Neuronal stem cell (in vitro differentiated cells): Measurements from ENCODE around the gene CBARP.

Source experiments
- DNase-seq: peaks from one replicate; pipeline ENCODE4 v3.0.0-alpha.2; 2013; ENCODE audit warnings: low spot score
- H2AFZ ChIP-seq: one replicate; pipeline ENCODE4 v1.6.1; 2013; ENCODE audit warnings: mild to moderate bottlenecking, low read length, inconsistent platforms
- H2AK5ac ChIP-seq: 2 replicates; pipeline ENCODE4 v1.6.1; 2013; ENCODE audit warnings: low read depth, mild to moderate bottlenecking, inconsistent platforms, low read length, moderate library complexity, mixed read lengths
- H2BK120ac ChIP-seq: 2 replicates; pipeline ENCODE4 v1.6.1; 2013; ENCODE audit warnings: low read depth, mild to moderate bottlenecking, inconsistent platforms, low read length, moderate library complexity, mixed read lengths
- H2BK12ac ChIP-seq: one replicate; pipeline ENCODE4 v1.6.1; 2013; ENCODE audit warnings: low read length, inconsistent platforms
- H2BK15ac ChIP-seq: 2 replicates; pipeline ENCODE4 v1.6.1; 2013; ENCODE audit warnings: mild to moderate bottlenecking, low read length, inconsistent platforms, mixed read lengths
- H2BK5ac ChIP-seq: one replicate; pipeline ENCODE4 v1.6.1; 2013; ENCODE audit warnings: inconsistent platforms, mild to moderate bottlenecking, low read length, moderate library complexity
- H3K14ac ChIP-seq: one replicate; pipeline ENCODE4 v1.6.1; 2013; ENCODE audit warnings: low read length, inconsistent platforms
- H3K18ac ChIP-seq: 2 replicates; pipeline ENCODE4 v1.6.1; 2013; ENCODE audit warnings: low read length, inconsistent platforms
- H3K23ac ChIP-seq: 2 replicates; pipeline ENCODE4 v1.6.1; 2013; ENCODE audit warnings: low read depth, mild to moderate bottlenecking, mixed read lengths, low read length, inconsistent platforms; ENCODE audit not compliant: poor library complexity
- H3K27ac ChIP-seq: replicated peaks from 3 replicates; pipeline ENCODE4 v1.5.1; 2013; ENCODE audit warnings: low read length, inconsistent platforms
- H3K27me3 ChIP-seq, 3 experiments: 2 replicates each; pipeline ENCODE4 v1.6.1; 2013; ENCODE audit warnings: low read length in 3 of 3, mild to moderate bottlenecking in 2 of 3, inconsistent platforms in 1 of 3, low read depth in 1 of 3, mixed read lengths in 1 of 3, moderate library complexity in 1 of 3; ENCODE audit not compliant: control insufficient read depth in 3 of 3, insufficient read depth in 3 of 3
- H3K36me3 ChIP-seq, 2 donors: replicated peaks in 1 of 2; 2 replicates each; pipeline ENCODE4 v1.6.1; 2013; ENCODE audit warnings: low read length in 2 of 2; ENCODE audit not compliant: control insufficient read depth in 2 of 2, insufficient read depth in 2 of 2
- H3K4ac ChIP-seq: 2 replicates; pipeline ENCODE4 v1.6.1; 2013; ENCODE audit warnings: inconsistent platforms, mild to moderate bottlenecking, low read length, moderate library complexity
- H3K4me1 ChIP-seq, 2 donors: 1 replicate in 1 of 2; 2 replicates in 1 of 2; pipeline ENCODE4 v1.6.1; 2013; ENCODE audit warnings: low read length in 2 of 2, low read depth in 1 of 2; ENCODE audit not compliant: control insufficient read depth in 2 of 2, insufficient read depth in 1 of 2
- H3K4me2 ChIP-seq: one replicate; pipeline ENCODE4 v1.6.1; 2013; ENCODE audit warnings: mild to moderate bottlenecking, low read length, inconsistent platforms; ENCODE audit not compliant: insufficient read depth, poor library complexity, severe bottlenecking
- H3K4me3 ChIP-seq, 2 donors: 2 replicates each; pipeline ENCODE4 v1.5.1; 2013; ENCODE audit warnings: low read length in 2 of 2, mild to moderate bottlenecking in 2 of 2, inconsistent platforms in 1 of 2, moderate library complexity in 1 of 2
- H3K79me1 ChIP-seq: one replicate; pipeline ENCODE4 v1.6.1; 2013; ENCODE audit warnings: low read depth, mild to moderate bottlenecking, inconsistent platforms, low read length, moderate library complexity
- H3K9ac ChIP-seq: one replicate; pipeline ENCODE4 v1.6.1; 2013; ENCODE audit warnings: mild to moderate bottlenecking, low read depth, low read length, inconsistent platforms; ENCODE audit not compliant: poor library complexity
- H3K9me3 ChIP-seq, 2 donors: replicated peaks in 1 of 2; 2 replicates each; pipeline versions ENCODE3 to v1.6.1; 2013; ENCODE audit warnings: low read length in 2 of 2, mild to moderate bottlenecking in 2 of 2, inconsistent platforms in 1 of 2, low read depth in 1 of 2, mixed read lengths in 1 of 2, moderate library complexity in 1 of 2; ENCODE audit not compliant: control insufficient read depth in 2 of 2, insufficient read depth in 1 of 2
- H4K8ac ChIP-seq: one replicate; pipeline ENCODE4 v1.6.1; 2013; ENCODE audit warnings: low read depth, mild to moderate bottlenecking, inconsistent platforms, low read length, moderate library complexity
- H4K91ac ChIP-seq: one replicate; pipeline ENCODE4 v1.6.1; 2013; ENCODE audit warnings: low read length, low read depth, mild to moderate bottlenecking, inconsistent platforms; ENCODE audit not compliant: poor library complexity
- whole genome bisulfite sequencing, 2 donors: extraction: QIAGEN DNeasy Blood & Tissue Kit; methylation state at CpG; one replicate each; pipeline ENCODE4 v1.1.7; 2013; ENCODE audit warnings: missing lambda C conversion rate in 2 of 2, mixed read lengths in 1 of 2; ENCODE audit not compliant: insufficient read length in 2 of 2, insufficient replicate concordance in 1 of 2; ENCODE audit errors: extremely low coverage in 2 of 2; 5-methylcytosine and 5-hydroxymethylcytosine counted together

Gene CBARP

GRCh38 chr19:1275260-1275975 lies 37.6 kb upstream of the CBARP start, which contains the start of gene FAM174C:
Gene FAM174C (plus strand): TSS chr19:1275530. CDS start chr19:1275550, 20 bp downstream.
- Histone ChIP-seq H3K9me3 (no peaks in the 10 kb centered on the region), H2BK15ac (peak within 1 kb of the TSS; percentile 98), H4K91ac (peak within 1 kb of the TSS; percentile 99), H2BK12ac (peak within 1 kb of the TSS; percentile 93), H3K23ac (peak within 1 kb of the TSS; percentile 99), H3K36me3 (peaks cover 53 to 72% of the 10 kb centered on the region in 2 donors), H3K4me1 (peaks cover 19 to 22% of the 10 kb centered on the region in 2 donors), H2BK120ac (no peak within 1 kb of the TSS), H3K27me3 (no peaks in the 10 kb centered on the region), H2AK5ac (peak within 1 kb of the TSS; percentile 98), H2AFZ (peak within 1 kb of the TSS; percentile 87), H4K8ac (peak within 1 kb of the TSS; percentile 75), H3K27ac (peak within 1 kb of the TSS; percentile 100), H2BK5ac (peak within 1 kb of the TSS; percentile 99), H3K18ac (peak within 1 kb of the TSS; percentile 99), H3K9ac (peak within 1 kb of the TSS; percentile 100), H3K4me2 (peak within 1 kb of the TSS; percentile 95), H3K4ac (peak within 1 kb of the TSS; percentile 97), H3K4me3 (peak within 1 kb of the TSS; percentile 77 to 96), H3K79me1 (peaks cover 16% of the 10 kb centered on the region), H3K14ac (peak within 1 kb of the TSS; percentile 90)
- peak; percentile 93 for DNase-seq
- no CpG with 5 or more reads among the region's 98 CpGs for WGBS, 2 donors

- H3K18ac ChIP-seq = peak overlapping the region; percentile 83
- peak overlapping the region; percentile 99 for H2BK5ac ChIP-seq
- H2AK5ac ChIP-seq = peak overlapping the region; percentile 82
- no peaks in the 10 kb centered on the region for H3K27me3 ChIP-seq
- no peak overlapping the region for H3K4ac ChIP-seq
- H4K91ac ChIP-seq = peak overlapping the region; percentile 54
- H3K4me2 ChIP-seq = peak overlapping the region; percentile 60
- peak overlapping the region; percentile 82 for H3K9ac ChIP-seq
- H3K79me1 ChIP-seq = peaks cover 18% of the 10 kb centered on the region
- H3K9me3 ChIP-seq = no peaks in the 10 kb centered on the region
- no peak overlapping the region for H4K8ac ChIP-seq
- H3K4me3 ChIP-seq = peak overlapping the region; percentile 71 to 77
- no peak overlapping the region for H2BK120ac ChIP-seq
- no CpG with 5 or more reads among the region's 44 CpGs for WGBS, 2 donors
- peak overlapping the region; percentile 100 for H3K27ac ChIP-seq
- peak overlapping the region; percentile 99 for H3K23ac ChIP-seq
- H3K36me3 ChIP-seq = peaks cover 51 to 77% of the 10 kb centered on the region in 2 donors
- H2AFZ ChIP-seq = no peak overlapping the region
- DNase-seq = no peak
- peaks cover 22 to 27% of the 10 kb centered on the region in 2 donors for H3K4me1 ChIP-seq
- H3K14ac ChIP-seq = no peak overlapping the region
- no peak overlapping the region for H2BK12ac ChIP-seq
- peak overlapping the region; percentile 51 for H2BK15ac ChIP-seq
These were observed 37.1 kb upstream of the CBARP start for GRCh38 chr19:1274852-1275259.

GRCh38 chr19:1274081-1274851 lies 36.5 kb upstream of the CBARP start:
- Histone ChIP-seq H3K4me3 (peak overlapping the region in 1 of 2 donors; percentile 77), H4K91ac (peak overlapping the region; percentile 54), H3K79me1 (peaks cover 18% of the 10 kb centered on the region), H3K18ac (peak overlapping the region; percentile 83), H2BK15ac (no peak overlapping the region), H2AFZ (no peak overlapping the region), H2BK120ac (no peak overlapping the region), H4K8ac (no peak overlapping the region), H2AK5ac (peak overlapping the region; percentile 82), H3K4me2 (peak overlapping the region; percentile 60), H3K27ac (peak overlapping the region; percentile 100), H3K27me3 (no peaks in the 10 kb centered on the region), H2BK5ac (peak overlapping the region; percentile 99), H3K9me3 (no peaks in the 10 kb centered on the region), H3K4me1 (peaks cover 22 to 28% of the 10 kb centered on the region in 2 donors), H3K14ac (no peak overlapping the region), H3K4ac (no peak overlapping the region), H3K36me3 (peaks cover 48 to 77% of the 10 kb centered on the region in 2 donors), H2BK12ac (no peak overlapping the region), H3K23ac (peak overlapping the region; percentile 99), H3K9ac (peak overlapping the region; percentile 51)
- no CpG with 5 or more reads among the region's 46 CpGs for WGBS, 2 donors
- DNase-seq = no peak
